Raji (cell line): ENCODE data around the gene ZCCHC14.

Source experiments
- POLR2A ChIP-seq: IDR thresholded peaks from 2 replicates; pipeline ENCODE4 v1.6.1; 2011; ENCODE audit warnings: low read depth, low read length, control low read depth; ENCODE audit not compliant: insufficient read depth

The ZCCHC14 gene

DNA sequence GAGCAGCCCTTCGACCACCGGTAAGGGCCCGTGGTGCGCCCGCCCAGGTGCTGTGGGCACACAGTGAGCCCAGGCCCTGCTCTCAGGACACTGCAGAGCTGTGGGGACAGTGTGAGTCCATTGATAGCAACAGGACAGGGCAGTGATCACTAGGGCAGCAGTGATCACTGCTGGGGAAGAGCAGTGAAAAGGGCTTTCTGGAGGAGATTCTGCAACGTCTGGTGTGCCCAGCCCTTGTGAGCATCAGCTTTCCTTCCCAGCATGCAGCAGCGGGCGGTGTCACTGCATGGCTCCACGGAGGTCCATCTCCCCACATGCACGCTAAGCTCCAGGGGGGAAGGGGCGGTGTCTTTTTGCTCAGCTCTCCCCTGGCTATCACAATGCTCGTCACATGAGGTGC, 68.6 kb downstream of the ZCCHC14 start:
- TF ChIP-seq POLR2A = no peak

DNA sequence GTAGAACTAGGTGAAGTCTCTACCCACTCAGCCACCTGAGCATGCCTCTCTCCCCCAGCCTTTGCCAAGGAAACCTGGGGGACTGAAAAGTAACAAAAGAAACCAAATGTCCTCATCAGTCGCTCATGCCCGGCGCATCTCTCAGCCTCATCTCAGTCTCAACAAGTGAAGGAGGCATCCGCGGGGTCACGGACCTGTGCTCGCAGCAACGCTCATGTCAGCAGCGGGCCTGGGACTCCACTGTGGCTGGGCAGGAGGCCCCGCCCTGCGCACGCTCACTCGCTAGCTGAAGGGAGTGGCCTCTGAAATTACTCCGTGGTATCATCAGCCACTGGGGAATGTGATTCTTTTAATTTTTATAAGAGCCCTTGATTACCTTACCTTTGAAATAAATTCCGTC, 69.4 kb downstream of the ZCCHC14 start:
- no peak for TF ChIP-seq POLR2A

GRCh38 chr16:87422106-87422505, 70.7 kb downstream of the ZCCHC14 start:
- TF ChIP-seq POLR2A = no peak

DNA sequence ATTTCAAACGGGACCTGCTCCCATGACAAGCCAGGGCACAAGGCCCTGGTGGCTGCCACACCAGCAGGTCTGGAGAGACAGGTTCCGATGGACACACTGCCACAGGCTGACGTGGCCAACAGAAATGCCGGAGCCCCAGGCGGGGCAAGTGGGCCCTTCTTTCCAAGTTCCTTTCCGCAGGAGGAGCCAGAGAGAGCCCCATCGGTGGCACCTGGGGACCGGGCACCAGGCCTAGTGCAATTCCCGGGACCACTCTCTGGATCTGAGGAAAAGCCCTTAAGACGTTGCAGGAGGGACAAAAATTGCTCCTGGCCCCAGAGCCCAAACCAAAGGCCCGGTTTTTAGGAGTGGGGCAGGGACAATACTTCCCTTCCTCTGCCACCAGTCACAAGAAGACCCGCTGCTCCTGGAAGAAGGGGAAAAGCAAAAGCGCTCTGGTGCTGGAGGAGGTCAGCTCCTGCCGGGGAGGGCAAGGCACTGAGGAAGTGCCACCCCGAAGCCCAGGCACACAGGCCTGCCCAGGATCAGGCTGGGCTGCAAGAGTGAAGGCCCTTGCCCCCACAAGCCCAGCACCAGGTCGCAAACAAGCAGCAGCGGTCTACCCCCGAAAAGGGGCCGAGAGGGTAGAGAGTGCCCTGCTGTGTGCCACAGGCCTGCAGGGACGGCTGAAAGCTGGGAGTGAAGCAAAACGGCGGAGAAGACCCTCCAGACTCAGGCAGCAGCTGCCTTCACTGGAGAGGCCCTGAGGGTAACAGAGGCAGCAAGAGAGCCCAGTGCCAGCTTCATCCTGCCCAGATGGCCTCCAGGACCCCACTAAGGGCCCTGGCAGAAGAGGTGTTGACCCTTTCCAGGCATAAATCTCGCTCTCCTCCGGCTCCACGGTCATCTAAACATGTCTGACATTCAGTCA, 71.6 kb downstream of the ZCCHC14 start:
- no peak for TF ChIP-seq POLR2A

GRCh38 chr16:87420026-87421002, 72.5 kb downstream of the ZCCHC14 start:
- no peak for TF ChIP-seq POLR2A

GRCh38 chr16:87418644-87419043, 74.2 kb downstream of the ZCCHC14 start:
- no peak for TF ChIP-seq POLR2A

DNA sequence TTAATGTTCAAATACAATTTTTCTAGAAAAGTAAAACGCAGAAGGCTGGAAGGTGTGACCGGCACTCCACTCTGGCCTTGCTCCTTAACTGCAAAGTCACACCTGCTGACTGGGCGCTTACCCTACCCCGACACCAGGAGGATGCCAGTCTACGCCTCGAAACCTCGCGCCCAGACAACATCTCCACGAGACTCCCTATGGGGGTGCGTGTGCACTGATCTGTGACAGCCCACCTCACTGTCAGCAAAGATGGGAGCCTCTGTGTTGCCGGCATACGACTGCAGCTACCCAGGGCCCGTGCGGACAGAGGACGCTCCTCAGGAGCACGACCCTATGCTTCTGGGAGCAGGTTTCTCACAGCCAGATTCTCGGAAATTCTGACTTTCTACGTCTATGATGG, 74.6 kb downstream of the ZCCHC14 start:
- no peak for TF ChIP-seq POLR2A

GRCh38 chr16:87417528-87417910, 75.3 kb downstream of the ZCCHC14 start:
- TF ChIP-seq POLR2A = no peak

- TF ChIP-seq POLR2A = no peak
Observed at GRCh38 chr16:87416826-87417527, 75.8 kb downstream of the ZCCHC14 start.

- no peak for TF ChIP-seq POLR2A
Observed at GRCh38 chr16:87415441-87415840, 77.4 kb downstream of the ZCCHC14 start.

GRCh38 chr16:87414251-87414680, 78.6 kb downstream of the ZCCHC14 start:
- no peak for TF ChIP-seq POLR2A

- TF ChIP-seq POLR2A = no peak
Observed at GRCh38 chr16:87412996-87413421, 79.8 kb downstream of the ZCCHC14 start.

DNA sequence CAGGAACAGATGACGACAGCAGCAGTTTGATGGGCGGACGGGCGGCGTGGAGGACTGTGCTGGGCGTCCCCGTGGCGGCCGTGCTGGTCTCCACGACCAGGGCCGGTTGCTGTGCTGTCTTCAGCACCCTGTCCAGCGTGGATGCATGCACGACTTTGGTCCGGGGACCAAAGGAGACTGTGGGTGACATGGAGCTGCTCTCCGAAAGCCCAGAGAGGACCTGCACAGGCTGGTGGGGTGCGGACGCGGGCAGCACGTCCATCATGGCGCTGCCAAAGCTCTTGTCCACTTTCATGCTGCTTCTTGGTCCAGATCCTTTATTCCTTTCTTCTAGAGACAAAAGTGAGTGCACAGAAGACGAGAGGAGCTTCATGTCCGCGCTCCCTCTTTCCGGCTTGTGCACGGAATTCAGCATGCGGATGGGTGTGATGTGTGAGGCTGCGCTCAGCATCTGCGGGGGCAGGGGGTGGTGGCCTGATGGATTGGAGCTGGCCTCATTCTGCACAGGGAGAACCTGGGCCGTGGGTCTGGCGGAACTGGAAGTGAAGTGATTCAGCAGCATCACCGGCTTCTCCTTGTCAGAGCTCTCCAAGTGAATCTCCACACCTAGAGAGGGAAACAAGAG, 80.3 kb downstream of the ZCCHC14 start:
- no peak for TF ChIP-seq POLR2A
